ENCODE results near the gene PLGRKT.

GRCh38 chr9:5354184-5354583 lies 83.5 kb downstream of the PLGRKT start:
- no peak for TF ChIP-seq CTCF (conservative IDR thresholded peaks at IDR 0.05; ENCODE audit: low read length)
- no peak for TF ChIP-seq EZH2phosphoT487 (IDR thresholded peaks at IDR 0.05; ENCODE audit: borderline replicate concordance)
